ENCODE results near the gene CDC7.
A peak's percentile ranks its signal among the peaks of the same experiment; 100 is the strongest.

The CDC7 gene

DNA sequence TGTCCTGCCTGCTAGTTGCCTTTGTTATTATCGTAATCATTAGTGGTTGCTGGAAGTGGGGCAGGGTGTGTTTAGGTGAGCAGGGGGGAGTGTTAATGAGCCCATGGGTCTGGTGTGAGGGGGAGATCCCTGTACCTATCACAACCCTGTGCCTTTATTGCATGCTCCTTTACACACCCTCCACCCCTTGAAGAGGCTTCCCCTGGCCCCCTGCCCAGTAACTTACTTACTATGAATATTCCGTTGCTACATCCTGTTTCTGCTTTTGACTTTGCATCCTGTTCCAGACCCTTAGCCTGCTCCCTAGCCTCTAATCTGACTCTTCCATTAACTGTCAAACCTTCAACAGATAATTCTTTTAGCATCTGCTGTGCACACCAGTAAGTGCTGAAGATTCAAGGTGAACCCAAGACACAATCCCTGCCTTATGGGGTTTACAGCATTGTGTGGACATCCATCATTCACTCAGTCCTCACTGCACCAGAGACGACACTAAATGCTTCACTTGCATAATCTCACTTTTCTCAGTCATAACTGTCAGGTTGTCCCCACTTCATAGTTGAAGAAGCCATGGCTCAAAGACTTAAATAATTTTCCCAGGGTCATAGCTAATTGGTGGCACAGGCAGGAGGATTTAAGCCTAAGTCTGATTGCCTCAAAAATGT, 47.9 kb downstream of the CDC7 start:
- no peak for DNase-seq

DNA sequence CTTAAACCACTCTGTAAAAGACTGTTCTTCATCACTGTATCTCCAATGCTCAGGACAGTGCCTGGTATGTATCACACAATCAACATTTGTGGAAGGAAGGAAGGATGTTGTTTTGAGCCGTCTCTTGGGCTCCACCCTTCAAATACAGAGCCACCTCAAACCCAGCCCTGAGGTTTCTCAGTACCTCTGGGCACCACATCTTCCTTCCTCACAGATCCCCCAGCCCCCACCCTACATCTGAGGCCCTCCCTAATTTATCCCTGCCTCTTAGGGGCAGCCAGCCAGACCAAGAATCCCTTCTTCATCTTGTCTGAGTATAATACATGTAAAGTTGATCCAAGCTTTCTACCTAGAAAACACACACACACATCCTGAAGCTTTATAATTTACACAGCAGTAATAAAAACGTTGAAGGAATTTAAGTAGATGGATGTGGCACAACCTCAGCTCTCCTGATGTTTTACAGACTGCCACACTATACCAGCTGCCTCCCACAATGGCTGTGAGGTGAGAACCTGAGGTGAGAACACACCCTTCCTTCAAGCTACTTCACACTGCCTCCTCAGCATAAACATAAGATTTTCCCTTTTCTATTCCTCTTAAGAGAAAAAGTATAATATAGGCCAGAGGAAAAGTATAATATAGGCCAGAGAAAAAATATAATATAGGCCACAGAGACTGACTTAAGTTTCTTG, 48.5 kb downstream of the CDC7 start:
- DNase-seq, result no peak

DNA sequence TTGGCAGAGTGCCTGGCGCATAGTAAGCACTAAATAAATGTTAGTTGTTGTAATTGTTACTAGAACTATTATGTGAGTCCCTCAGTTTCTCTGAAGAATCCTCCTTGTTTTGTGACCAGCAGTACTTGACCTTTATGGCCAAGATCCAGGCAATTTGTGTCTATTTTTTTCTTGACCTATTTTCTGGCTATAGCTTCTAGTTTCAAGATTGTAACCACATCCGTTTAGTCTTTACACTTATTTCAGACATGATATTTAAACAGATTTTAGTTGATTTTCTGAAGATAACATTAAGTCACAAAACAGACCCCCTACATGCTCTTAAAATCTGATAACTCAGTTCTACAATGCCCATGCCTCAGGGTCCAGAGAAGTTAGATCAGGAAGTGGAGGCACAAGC, 50.3 kb downstream of the CDC7 start:
- no peak for DNase-seq

DNA sequence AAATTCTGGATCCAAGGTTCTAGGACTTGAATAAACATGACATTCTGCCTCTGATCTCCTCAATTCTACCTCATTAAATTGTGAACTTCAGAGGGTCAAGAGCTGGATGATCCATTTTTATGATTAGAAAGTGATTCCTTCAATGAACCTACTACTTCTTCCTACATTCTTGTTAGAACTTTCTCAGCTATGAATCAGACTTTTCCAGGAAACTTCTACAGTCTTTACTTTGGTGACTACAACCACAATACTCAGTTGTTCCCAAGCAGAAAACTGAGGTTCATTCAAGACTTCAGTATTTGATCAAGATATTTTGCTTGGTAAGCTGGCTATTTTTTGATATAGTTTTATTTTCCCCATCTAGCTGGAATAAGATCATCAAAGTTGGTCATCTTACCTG, 51.4 kb downstream of the CDC7 start:
- DNase-seq, result no peak

DNA sequence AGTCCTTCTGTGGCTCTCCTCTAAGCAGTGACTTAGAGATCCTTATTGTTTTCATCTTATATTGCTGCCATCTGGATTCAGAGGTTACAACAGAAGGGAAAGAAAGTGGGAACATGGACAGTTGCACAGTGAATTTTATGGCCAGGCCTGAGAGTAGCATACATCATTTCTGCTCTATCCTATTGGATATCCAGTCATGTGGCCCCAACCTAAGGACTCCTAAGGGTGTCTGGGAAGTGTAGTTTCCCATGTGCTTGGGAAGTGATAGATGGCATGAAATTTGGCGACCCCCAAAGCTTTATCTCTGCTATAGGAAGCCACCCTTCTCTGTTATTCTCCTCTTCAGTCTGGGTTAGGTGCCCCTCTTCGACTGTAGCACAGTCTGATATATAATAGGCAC, 51.9 kb downstream of the CDC7 start:
- DNase-seq, result no peak

GRCh38 chr1:91553177-91553591, 52.5 kb downstream of the CDC7 start:
- DNase-seq, result peak in 27 of 56 donors; percentile 3 to 55 (median 22)

DNA sequence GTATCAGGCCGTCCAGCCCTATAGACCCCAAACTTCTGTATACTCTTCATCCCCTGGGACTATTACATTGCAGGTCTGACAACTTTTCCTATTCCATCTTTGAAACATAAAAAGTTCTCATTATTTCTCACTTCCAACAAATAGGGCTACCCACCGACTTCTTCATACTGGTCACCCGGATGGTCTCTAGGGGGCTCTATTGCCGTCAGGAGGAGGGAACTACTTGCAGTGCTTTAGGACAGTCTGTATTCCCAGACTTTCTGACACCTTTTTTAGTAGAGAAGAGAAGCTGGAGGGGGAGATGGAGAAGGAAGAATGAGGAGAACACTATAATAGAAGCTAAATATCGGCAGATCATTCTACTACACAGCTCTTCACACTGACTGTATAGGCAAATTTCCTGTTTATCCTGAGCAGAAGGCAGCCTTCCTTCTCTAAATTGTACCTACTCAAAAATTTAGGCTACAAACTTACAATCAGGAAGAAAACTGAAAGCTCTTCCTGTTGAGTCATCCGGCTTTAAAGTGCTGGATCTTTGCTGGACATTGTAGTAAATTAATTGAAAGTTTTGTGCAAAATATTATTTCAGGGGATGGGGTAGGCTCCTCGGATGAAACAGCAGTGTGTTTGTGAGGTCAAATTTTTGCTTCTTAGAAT, 54.6 kb downstream of the CDC7 start:
- no peak for DNase-seq

DNA sequence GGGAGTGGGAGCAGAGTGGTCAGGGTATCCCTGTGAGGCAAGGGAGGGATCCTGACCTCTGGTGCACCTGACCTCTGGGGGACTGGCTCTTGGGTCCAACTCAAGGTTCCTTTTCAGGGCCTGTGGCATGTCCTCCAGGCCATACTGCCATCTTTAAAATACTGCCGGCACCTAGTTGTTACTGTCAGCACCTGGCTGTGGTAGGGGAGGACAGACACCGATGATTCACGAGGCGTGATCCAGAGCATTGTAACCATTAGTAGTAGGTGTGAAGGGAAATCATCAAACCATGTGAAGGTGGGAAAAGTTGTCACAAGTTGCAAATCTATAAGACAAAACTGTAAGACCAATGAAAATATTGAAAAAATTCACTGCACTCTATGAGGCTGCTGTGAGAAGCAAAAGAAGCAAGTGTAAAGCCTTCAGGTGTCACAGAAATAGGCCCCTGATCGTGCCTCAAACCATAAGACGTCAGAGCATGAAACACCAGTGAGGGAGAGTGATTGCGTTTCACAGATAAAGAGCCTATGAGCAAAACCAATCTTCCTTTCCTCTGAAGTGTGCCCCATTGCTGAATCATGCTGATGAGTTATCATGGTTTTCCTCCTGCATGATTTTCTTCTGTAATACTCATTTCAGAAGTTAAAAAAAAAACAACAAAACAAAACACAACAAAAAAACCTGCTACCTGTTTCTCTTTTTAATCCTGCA, 55.3 kb downstream of the CDC7 start:
- no peak for DNase-seq

GRCh38 chr1:91556556-91556955, 55.9 kb downstream of the CDC7 start:
- no peak for DNase-seq

DNA sequence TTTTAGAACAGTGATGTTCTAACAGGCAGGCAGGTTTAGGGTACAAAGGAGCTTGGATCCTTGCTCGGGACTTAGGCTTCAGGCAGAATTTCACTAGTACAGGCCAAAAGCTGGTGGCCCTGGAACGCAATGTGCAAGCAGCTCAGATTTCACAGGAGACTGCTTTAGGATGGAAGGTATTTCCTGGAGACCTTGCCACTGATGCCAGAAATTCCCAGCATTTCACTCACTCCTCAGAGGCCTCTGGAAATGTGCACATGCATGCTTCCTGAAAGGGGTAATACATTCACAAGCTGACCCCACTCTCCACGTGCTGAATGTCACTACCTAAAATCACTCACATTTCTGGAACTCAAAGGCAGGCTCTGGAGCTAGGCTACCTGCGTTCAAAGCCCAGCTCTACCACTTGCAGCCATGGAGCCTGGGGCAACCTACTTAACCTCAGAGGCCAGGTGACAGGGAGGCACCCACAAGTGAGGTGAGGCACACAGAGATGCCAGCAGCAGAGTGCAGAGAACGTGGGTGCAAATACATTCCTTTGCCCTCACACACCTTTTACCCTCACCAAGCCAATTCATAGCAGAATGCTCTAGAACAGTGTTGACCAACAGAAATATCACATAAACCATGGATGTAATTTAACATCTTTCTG, 56.5 kb downstream of the CDC7 start:
- DNase-seq, result no peak

- no peak for DNase-seq
Measured at GRCh38 chr1:91557826-91558225, 57.2 kb downstream of the CDC7 start.

DNA sequence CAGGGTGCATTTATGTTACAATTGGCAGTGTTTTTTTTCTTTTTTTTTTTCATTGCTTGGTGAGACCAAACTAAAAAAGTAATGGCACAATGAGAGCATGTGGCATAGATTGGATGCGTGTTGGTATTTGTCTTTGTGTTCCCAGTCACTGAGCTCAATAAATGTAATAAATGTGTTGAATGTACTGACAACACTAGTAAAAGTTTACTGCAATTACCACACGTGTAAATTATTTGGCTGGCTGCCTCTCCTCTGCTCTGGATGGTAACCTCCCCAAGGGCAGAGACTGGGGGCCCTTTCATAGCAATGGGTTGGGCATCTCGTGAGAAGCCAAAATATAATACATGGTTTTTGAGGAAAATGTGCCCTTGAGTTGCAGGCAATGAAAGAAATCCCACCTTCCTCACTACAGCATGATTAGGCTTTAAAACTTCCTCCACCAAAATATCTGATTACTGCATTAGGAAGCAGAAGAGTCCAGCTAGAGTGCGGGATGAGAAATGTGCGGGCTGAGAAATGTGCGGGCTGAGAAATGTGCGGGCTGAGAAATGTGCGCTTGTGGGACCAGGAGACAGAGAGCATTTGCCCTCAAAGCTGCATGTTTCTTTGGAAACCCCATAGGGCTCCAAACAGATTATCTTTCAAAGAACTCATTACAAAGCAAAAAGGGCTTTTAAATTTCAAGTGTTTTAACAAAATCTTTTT, 58.5 kb downstream of the CDC7 start:
- DNase-seq, result no peak

DNA sequence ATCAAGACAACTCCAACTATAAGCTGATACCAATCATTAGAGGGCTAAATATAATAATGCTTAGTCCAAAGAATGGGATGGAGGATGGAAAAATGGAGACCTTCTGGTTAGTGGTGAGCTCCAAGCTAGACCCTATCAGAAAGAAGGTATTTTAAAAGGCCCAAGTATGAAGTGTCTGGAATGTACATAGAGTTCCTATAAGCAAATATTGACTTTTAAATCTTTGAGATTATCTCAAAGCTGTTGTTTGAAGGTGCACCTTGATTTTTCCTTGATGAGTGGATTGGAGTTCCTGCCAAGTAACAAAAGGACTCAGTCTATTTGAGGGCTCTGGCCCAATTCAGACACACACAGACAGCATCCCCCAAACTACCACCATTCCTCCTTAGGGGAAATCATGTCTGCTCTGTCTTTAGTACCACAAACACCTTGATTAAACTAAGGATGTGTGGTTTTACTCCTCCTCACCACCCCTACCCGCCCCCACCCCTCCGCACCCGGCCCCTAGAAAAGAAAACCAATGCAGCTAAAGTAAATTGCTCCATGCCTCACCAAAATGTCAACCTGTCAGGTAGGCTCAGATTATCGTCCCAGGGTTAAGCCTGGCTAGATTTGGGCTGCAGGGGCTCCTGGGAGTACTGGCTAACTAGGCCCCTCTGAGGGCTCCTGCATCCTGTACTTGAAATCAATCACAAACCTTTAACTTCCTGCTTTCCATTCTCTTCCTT, 59.4 kb downstream of the CDC7 start:
- no peak for DNase-seq

- DNase-seq, result peak in 10 of 56 donors; percentile 3 to 36 (median 22)
Measured at GRCh38 chr1:91564888-91565701, 64.4 kb downstream of the CDC7 start.

DNA sequence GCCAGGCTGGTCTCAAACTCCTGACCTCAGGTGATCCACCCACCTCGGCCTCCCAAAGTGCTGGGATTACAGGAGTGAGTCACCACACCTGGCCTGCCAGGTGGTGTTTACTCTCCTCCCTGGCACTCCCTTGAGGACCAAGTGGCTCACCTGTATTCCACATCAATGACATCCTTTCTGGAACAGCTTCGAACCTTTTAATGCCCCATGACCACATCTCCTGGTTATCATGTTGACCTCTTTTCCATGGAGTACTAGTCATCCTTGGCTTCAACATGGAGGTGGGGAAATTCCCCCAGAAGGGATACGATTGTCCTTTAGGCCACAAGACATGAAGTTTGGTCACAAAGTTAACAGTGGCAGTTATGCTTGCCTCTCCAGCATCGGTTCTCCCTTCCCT, 66.9 kb downstream of the CDC7 start:
- DNase-seq, result no peak

DNA sequence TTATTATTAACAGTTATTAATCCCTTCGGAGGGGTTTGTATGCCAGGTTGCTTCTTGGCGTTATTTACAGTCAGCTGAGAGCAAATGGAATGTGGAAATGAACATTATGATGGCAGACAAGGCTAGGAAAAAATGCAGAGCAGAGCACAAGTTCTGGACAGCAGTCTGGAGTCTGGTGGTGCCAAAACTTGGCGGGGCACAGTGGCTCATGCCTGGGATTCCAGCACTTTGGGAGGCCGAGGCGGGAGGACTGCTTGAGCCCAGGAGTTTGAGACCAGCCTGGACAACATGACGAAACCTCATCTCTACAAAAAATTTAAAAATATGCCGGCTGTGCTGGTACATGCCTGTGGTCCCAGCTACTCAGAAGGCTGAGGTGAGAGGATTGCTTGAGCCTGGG, 67.6 kb downstream of the CDC7 start:
- no peak for DNase-seq

DNA sequence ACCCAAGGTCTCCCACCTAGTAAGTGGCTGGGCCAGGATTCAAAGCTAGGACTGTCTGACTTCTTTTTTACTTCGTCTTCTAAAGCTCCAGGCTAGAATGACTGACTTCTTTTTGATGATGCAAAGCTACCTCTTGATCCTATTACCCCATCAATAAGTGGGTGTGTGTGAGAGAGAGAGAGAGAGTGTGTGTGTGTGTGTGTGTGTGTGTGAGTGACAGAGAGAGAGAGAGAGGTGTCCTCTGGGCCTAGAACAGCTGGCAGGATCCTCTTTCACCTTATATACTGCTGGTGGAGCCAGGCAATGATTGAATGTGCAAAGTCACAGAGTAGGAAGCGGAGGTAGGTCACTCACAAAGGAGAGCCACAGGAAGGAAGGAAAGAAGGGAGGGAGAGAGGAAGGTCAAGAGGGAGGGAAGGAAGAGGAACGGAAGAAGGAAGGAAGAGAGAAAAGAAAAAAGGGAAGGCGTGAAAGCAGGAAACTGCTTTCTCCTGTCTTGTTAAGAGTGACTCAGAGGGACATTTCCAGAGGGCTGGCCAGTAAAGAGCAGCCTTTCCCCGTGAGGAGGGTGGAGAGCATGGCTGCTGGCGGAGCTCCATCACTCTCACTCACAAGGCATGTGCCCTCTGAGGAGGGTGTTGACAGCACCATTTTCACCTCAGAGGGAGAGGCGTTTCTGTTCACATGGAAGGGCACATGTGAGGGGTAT, 68.9 kb downstream of the CDC7 start:
- DNase-seq, result peak in 1 of 56 donors; percentile 7

- no peak for DNase-seq
Measured at GRCh38 chr1:91570120-91570448, 69.4 kb downstream of the CDC7 start.

DNA sequence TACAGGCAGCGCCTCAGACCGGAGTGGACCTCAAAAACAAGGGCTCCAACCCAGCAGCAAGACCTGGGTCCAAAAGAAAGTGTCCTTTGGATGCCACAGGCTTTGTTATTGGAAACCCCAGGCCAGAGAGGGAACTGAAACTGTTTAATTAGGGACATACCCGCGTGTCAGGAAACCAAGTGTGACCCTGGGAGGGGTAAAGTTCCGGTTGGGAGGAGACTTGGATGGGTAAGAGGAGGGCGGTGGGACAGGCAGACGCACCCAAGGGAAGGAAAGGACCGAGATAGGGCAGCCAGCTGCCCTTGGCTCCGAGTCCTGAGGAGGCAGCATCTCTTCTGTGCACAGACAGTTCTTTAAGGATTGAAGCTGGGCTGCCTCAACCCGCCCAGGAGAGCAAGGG, 71.4 kb downstream of the CDC7 start:
- DNase-seq, result no peak
